Urothelium cell line (cell line): ENCODE measurements around the gene CNOT1.
"Not testable (repeated sequence)": the region's sequence is repeated elsewhere in the genome, so short reads cannot be mapped to it uniquely, and the experiment has no call there.

Experiments
- DNase-seq: peaks from one replicate; pipeline ENCODE4 v3.0.0; 2011; ENCODE audit warnings: low spot score, mixed read lengths
- FAIRE-seq: peaks from 2 replicates; lab custom pipeline; 2011; peaks lifted over from hg19 to GRCh38; lab: Jason Lieb, UNC

CNOT1 gene

DNA sequence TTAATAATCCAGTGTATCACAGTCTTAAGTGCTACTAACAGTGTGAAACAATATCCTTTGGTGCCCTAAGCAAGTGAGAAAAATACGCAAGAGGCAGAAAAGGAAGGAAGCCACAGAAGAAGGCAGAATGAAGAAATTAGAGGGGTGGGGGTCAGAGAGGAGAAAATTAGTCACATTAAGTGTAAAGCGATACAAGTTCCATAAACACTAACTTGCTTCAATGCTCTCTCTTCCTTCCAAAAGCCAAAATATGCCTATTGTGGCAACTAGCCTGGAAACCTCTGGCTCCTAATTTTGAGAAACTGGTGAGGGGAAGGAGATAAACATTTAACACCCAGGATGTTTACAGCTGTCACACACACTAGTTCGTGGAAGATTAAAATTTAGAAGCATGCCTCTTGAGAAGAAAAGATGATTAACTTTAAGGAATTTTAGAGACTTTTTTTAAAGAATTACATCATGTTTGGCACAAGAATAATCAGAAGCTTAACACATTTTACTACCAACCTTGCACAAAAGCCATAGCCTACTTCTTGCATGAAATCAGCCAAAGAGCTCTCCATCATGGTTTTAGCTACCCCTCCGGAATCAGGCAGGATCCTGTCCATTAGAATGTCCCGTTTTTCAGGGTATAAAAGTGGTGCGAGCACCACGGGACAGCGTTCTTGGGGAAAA is 44.7 kb downstream of the CNOT1 start:
- DNase-seq (no peak), FAIRE-seq (no peak)

DNA sequence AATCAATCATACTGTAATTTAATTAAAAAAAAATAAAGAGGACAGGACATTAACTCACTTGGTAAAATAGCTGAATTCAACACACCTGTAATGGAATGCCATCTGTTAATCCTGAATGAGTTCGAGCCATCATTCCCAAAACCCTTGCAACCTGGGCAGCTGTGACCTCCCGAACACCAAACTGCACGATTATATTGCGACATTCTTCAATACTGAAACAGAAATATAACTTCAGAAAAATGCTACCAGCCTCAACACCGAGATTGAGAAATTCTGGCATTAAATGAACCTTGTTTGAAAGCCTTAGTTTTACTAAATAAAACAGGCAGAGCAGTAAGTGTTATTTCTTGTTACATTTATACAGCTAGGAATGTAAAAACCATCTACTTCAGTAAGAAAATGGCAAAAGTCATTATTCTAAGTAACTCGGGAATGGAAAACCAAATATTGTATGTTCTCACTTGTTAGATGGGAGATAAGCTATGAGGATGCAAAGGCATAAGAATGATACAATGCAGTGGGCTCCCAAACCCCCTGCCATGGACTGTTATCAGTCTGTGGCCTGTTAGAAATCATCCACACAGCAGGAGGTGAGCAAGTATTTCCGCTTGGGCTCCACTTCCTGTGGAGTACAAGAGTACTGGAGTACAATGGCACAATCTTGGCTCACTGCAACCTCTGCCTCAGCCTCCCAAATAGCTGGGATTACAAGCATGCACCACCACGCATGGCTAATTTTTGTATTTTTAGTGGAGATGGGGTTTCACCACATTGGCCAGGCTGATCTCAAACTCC is 46.5 kb downstream of the CNOT1 start:
- DNase-seq: no peak
- no peak for FAIRE-seq

DNA sequence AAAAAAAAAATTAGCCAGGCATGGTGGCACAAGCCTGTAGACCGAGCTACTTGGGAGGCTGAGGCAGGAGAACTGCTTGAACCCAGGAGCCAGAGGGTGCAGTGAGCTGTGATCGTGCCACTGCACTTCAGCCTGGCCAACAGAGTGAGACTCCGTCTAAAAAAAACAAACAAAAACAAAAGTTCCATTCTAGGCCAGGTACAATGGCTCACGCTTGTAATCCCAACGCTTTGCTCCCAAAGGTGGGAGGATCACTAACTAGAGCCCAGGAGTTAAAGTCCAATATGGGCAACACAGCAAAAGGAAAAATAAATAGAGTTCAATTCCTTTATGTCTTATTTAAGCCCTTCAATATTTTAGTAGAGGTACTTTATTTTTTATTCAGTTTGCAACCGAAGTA is 47.5 kb downstream of the CNOT1 start:
- FAIRE-seq: no peak
- DNase-seq: no peak

DNA sequence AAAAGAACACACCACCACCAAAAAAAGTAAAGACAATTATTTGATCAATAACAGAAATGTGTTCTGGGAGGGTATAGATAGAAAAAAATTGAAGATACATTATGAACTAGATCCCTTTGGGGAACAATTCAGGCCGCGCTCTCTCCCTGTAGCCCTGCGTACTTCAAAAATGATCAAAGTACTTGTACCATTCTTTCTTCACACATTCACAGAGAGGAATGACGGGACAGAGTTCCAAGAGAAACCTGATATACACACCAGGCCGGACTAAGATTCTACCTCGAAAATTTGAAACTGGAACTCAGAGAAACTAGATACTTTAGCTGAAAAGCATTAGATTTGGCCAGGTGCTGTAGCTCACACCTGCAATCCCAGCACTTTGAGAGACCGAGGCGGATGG is 50.0 kb downstream of the CNOT1 start:
- FAIRE-seq (no peak), DNase-seq (no peak)

DNA sequence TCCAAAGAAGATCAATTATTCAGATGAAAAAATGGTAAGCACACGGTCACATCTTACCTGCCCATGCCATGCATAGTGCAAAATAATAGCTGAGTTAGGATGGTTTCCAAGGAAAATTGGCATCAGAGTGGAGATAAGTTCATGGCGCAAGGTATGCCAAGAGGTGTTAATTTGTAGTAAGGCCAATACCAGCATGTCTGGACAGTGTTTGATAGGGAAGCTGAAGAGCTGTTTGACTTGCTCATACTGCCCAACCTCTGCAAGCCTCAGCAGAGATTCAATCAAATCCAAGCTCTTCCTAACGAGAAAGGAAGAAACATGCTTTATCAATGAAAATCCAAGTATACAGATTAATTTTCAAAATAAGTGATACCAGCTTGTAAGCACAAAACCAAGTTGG is 51.0 kb downstream of the CNOT1 start:
- FAIRE-seq (no peak), DNase-seq (no peak)

DNA sequence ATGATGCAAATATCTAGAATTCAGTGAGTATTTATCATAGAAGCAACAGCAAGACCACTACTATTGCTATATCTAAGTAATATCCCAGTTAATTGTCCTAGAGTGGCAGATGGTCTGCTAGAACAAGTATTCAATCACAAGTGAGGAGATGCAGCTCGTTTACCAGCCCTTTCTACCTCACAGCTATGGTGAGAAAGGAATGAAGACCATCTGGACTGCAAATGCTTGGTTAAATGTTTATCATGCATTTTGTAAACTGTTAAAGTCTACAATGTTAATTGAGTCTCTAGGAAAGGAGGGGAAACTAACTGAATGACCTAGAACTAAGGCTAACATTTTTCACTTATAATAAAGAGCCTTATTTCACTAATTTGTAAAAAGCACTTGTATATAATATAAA is 52.5 kb downstream of the CNOT1 start:
- DNase-seq (no peak), FAIRE-seq (no peak)

DNA sequence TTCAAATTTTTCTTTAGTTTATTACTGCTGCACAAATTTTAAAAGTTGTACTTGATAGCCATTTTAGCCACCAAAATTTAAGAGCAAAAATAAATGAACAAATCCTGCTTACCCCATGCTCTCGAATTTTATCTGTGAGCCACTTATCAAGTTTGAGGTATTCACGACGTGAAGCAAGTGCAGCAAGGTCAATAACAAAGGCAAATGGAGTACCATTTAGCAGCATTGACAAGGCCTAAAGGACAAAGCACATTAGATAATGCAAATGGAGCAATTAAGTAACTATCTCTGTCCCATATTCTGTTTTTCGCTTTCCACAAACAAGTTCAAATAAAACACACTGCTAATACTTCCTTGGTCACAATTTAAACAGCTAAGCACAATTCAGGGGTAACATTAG is 54.7 kb downstream of the CNOT1 start:
- FAIRE-seq (no peak), DNase-seq (no peak)

DNA sequence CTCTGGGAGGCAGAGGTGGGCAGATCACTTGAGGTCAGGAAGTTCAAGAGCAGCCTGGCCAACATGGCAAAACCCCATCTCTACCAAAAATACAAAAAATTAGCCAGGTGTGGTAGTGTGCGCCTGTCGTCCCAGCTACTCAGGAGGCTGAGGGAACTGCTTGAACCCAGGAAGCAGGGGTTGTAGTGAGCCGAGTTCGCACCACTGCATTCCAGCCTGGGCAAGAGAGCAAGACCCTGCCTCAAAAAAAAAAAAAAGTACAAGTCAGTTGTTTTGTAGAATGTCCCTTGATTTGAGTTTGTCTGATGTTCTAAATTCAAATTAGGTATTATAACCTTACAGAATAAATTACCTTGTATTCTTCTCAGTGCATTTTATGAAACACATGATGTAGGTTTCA is 63.9 kb downstream of the CNOT1 start:
- FAIRE-seq, DNase-seq: not testable (repeated sequence)

DNA sequence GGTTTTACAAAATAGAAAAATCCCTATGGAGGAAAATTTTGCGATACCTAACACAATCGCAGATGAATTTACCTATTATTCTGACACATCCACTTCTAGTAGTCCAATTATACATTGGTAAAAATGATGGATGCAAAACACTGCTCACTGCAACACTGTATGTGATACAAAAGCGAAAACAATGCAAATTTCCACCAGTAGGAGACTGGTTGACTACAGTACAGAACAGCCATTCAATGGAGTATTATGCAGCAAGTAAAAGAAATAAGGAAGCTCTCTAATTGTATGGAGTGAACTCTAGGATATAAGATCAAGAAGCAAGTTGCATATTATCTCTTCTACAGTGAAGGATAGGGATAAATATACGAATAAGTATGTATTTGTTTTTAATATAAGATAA is 65.9 kb downstream of the CNOT1 start:
- no peak for DNase-seq
- no peak for FAIRE-seq

DNA sequence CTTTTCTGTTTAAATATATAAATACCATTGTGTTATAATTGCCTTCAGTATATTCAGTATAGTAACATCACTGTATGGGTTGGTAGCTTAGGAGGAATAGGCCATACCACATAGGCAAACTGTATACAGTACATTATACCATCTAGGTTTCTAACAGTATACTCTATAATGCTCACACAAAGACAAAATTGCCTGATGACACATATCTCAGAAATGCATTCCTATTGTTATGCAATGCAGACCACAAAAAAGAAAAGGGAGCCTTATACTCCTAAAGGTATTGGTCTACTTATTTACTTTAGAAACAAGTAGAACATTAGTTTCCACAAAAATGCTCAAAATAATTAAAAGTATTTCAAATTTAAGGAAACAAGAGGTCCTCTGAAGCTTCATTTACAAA is 66.4 kb downstream of the CNOT1 start:
- FAIRE-seq (no peak), DNase-seq (peak; percentile 7)

DNA sequence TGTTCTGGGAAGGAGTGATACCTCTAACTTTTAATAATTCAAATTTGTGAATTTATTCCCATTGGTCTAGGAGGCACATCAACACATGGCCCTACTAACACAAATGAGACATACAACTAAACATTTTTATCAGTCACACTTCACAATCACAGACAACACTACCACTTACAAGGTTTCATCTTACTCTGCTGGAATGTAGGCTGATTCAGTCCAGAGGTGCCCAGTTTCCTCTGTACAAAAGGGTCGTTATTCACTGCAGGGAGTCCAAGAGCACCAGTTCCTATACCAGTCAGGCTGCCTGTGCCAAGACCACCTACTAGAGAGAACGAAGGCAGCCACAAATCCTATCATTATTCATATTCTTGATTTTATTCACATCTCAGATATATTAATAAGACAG is 72.9 kb downstream of the CNOT1 start:
- FAIRE-seq: no peak
- no peak for DNase-seq

DNA sequence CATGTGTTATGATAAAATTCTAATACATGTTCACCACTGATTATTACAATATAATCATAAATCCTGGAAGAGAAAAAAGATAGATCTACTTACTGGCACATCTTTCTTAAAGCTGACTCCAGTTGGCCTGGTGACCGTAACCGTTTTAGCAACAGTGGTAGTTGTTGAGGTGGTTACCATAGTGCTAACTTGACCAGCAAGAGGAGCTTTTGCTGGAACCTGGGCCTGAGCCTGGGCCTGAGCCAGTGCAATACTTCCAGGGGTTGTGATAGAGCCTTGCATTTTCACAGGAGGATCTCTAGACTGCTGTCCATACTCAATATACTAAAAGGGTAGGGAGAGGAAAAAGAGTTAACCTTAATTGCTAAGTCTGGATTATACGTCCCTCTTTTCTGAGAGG is 78.1 kb downstream of the CNOT1 start:
- FAIRE-seq (no peak), DNase-seq (no peak)

DNA sequence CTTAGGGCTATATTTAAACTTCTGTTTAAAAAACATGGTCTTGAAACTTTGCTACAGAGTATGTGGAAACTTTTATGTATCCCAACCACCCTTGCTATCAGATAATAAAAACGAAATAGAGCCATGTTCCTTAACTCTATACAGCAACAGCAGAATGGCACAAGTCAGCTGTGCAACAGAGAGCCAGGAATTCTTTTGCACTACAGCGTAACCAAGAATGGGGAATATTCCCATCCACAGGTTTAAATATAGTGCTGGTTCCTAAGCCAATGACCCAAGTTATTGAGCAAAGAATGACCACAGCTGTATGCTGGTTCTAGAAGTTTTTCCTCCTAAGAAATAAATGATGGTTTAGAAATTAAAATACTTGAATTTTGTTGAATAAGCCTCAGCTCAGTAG is 81.2 kb downstream of the CNOT1 start:
- FAIRE-seq (no peak), DNase-seq (no peak)

DNA sequence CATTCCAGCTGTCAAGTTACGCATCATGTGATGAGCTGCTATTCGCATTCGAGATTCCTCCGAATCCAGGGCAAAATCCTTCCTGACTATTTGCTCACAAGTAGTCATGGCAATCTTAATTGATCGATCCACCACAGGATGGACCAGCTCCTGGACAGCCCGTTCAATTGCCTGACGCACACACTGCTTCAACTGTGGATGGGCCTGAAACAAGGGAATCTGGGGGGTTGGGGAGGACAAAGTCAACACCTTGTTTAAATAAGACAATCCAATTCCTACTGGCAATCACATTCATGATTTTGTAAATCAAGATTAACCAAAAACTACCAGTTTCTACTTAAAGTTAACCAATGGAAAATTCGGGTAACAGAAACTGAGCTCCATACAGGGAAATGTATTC is 85.9 kb downstream of the CNOT1 start:
- DNase-seq: no peak
- FAIRE-seq: no peak

DNA sequence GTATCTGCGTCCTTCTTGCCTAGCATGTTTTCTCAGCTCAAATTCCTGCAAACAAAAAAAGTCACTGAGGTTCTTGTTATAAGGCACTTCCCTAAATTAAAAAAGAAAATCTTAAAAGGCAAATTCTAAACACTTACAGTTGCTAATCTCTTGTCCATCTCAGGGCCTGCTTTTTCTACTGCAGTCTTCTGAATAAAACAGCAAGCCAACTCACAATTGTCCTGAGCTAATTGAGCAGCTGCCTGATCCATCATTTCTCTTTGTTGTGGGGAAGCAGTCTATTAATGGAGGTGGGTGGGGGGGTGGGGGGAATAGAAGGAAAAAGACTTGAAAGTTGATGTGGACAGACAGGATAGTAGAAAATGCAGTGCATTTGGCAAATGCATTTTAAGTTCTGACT is 87.3 kb downstream of the CNOT1 start:
- no peak for DNase-seq
- no peak for FAIRE-seq

DNA sequence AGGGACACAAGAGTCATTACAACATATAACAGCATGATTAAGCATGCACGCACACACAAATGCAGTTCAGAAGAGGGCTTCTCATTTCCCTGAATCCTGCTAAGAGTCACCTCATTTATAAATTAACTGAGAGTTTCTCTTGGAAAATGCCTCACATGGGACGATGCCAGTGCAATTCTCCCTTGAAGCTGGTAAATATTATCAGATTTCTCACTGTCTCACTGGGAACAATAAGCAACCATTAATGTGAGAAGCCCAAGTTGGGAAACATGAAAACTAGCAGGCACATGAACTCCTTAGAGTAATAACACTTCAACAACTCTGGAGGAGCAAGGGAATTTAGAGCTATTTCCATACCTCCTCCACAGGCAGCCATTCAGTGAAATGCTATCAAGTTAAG is 87.9 kb downstream of the CNOT1 start:
- FAIRE-seq (no peak), DNase-seq (no peak)

DNA sequence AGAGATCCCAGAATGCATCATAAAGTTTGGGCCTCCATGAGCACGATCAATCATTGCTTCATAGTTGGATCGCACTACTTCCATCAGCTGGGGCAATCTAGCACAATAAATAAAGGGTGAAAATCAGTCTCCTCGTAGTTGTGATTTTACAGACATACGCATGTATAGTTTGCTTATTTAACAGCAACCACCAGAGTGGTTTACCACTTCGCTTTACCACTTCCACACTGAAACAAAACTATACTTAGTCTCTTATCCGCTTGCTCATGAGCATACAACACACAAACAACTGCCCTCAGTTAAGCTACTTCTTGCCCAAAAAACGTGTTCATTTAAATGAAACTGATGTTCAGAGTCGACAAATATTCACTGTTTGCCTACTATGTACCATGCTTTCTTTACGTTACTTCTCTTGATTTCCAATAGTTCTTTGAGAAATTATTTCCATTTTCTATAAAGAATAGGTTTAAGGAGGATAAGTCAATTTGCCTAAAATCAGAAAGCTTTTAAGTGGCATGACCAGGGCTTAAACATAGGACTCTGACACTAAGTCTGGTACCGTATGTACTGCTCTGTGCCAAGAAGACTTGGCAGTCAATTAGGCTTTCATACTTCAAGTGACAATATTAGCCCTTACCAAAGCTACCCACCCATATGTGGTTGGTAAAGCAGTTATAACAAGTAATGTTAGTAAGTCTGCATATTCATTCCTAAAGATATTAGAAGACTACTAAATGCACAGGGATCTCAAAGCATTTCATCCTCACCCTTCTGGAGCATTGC is 92.3 kb downstream of the CNOT1 start:
- FAIRE-seq: no peak
- no peak for DNase-seq

DNA sequence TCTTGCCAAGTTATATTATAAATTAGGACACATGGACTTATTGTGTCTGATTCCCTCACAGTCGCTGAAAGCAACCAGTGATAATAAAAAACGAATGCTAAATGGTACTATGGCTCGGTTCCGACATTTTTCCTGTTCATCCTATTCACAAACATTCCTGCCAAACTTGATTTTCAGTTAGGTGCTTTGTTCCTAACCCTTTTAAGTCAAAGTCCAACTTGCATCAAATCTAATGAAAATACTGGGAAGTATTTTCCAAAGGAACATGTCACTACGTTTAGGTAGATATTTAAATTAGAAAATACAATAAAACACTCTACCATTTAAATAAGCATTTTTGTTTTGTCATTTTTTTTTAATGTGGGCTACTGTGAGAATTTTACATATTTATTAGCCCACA is 93.3 kb downstream of the CNOT1 start:
- DNase-seq: no peak
- FAIRE-seq: no peak

DNA sequence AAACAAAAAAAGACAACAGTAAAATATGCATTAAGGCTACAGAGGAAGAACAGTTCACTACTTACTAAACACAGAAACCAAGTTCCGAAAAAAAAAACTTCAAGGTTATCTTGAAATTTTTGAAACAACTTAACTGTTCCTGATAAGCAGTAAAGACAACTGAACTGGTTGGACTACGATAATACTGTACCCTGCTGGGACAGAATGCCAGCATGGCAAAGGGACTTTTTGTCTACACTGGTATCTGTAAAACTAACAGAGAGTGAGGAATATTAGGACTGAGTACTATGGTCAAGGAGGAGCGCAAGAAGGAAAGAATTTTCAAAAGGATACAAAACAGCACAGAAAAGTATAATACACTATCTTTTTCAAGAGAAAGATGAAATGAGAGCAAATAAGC is 94.5 kb downstream of the CNOT1 start:
- DNase-seq (no peak), FAIRE-seq (no peak)

DNA sequence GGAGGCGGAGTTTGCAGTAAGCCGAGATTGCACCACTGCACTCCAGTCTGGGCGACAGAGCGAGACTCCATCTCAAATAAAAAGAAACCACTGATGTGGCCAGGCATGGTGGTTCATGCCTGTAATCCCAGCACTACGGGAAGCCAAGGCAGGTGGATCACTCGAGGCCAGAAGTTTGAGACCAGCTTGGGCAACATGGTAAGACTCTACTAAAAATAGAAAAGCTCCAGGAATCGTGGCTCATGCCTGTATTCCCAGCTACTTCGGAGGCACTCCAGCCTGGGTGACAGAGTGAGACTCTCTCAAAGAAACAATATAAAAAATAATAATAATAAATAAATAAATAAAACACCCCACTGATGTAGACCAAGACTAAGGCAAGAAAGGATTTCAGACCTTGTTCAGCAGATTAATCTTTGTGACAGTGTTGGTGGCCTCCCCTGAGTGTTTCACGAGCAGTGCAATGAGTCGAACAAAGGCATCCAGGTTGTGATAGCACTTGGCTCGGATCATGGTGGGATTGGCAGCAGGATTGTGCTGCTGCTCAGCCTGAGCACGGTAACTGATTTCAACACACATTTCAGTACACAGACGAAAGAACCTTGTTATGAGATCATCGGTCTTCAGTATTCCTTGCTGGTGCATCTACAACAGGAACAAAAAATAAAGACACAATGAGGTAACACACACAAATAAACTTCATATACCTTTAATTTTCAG is 95.7 kb downstream of the CNOT1 start:
- FAIRE-seq: no peak
- DNase-seq: no peak

DNA sequence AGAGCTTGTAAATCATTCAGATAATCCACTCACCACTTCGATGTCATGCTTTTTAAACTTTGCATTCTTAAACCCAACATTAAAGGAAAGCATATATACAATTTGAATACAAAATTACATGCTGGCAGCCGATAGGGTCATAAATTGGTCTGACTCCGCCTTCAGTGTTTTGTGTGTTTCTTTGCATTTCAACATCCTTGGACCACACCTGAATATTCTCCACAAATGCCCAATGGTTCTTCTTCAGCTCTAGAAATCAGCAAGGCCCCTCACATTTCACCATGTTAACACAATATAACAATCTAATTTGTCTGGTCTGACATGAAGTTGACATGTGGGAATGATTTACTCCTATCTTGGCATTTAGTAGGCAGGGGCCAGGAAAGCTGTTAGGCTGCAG is 97.2 kb downstream of the CNOT1 start:
- no peak for FAIRE-seq
- DNase-seq: no peak
